A549 treated with AZD9567 at 1 μM for 4 hours (cell line): Measurements from ENCODE around the gene PMVK. TPM values are rescaled to one million over a fixed set of nuclear protein-coding genes. Genes with fewer than 3 reads are reported as not detected.

ENCODE experiments used
- total RNA-seq: library from RNA; stranded (reverse); fragments of 200-300 nt; extraction: Qiagen RNA extraction; gene quantifications from 5 replicates; pipeline ENCODE4 v1.2.3, GENCODE V29; 2022; ENCODE audit not compliant: insufficient read depth

Gene PMVK
- 33.5 to 46.0 TPM (median 43.0 TPM) in 5 replicates for total RNA-seq

GRCh38 chr1:154936555-154937084 lies at the start of gene PMVK:
Gene PMVK, minus strand, starts transcription at chr1:154936719. Its CDS starts 34 bp downstream, at chr1:154936685.

GRCh38 chr1:154982897-154983648 lies 46.6 kb upstream of the PMVK start, which contains the start of gene FLAD1:
Gene FLAD1, plus strand, starts transcription at chr1:154983344. Its CDS starts 351 bp downstream, at chr1:154983695.

GRCh38 chr1:154974102-154974807 lies 37.7 kb upstream of the PMVK start, which contains the start of gene CKS1B:
Gene CKS1B, plus strand, starts transcription at chr1:154974681. Its CDS starts 65 bp downstream, at chr1:154974746.

GRCh38 chr1:154970631-154971340 lies 34.3 kb upstream of the PMVK start, which contains the start of gene SHC1:
Gene SHC1, minus strand, starts transcription at chr1:154970747. Its CDS starts 221 bp downstream, at chr1:154970526.

GRCh38 chr1:154961207-154962155 lies 25.0 kb upstream of the PMVK start, which contains the start of gene PYGO2:
Gene PYGO2, minus strand, starts transcription at chr1:154961782. Its CDS starts 206 bp downstream, at chr1:154961576.

GRCh38 chr1:154955718-154956543 lies 19.4 kb upstream of the PMVK start, which contains the start of gene PBXIP1:
Gene PBXIP1, minus strand, starts transcription at chr1:154956099. Its CDS starts 2,378 bp downstream, at chr1:154953721.

Other genes starting within 250 kb of the PMVK start
- 0.01 to 0.05 TPM (median 0.03 TPM) in 4 of 5 replicates, not detected in the other for gene KCNN3, start 66.4 kb downstream of the PMVK start, total RNA-seq
- gene PBXIP1, start 19.4 kb upstream of the PMVK start, total RNA-seq = 8.0 to 15.6 TPM (median 13.9 TPM) in 5 replicates
- gene PYGO2, start 25.1 kb upstream of the PMVK start, total RNA-seq = 23.8 to 25.3 TPM (median 24.4 TPM) in 5 replicates
- gene SHC1, start 34.0 kb upstream of the PMVK start, total RNA-seq = 163 to 228 TPM (median 221 TPM) in 5 replicates
- 350 to 384 TPM (median 355 TPM) in 5 replicates for gene CKS1B, start 38.0 kb upstream of the PMVK start, total RNA-seq
- 34.0 to 47.4 TPM (median 47.2 TPM) in 5 replicates for gene FLAD1, start 46.6 kb upstream of the PMVK start, total RNA-seq
- gene LENEP, start 56.9 kb upstream of the PMVK start, total RNA-seq = not detected in 5 replicates
- 30.4 to 41.5 TPM (median 37.4 TPM) in 5 replicates for gene ZBTB7B, start 66.1 kb upstream of the PMVK start, total RNA-seq
- gene DCST2, start 97.1 kb upstream of the PMVK start, total RNA-seq = 0.38 to 0.88 TPM (median 0.56 TPM) in 4 of 5 replicates, not detected in the other
- not detected in 5 replicates for gene DCST1, start 97.1 kb upstream of the PMVK start, total RNA-seq
- 55.7 to 115 TPM (median 104 TPM) in 5 replicates for gene ADAM15, start 114.6 kb upstream of the PMVK start, total RNA-seq
- gene EFNA4, start 127.0 kb upstream of the PMVK start, total RNA-seq = 11.3 to 14.4 TPM (median 13.2 TPM) in 5 replicates
- 7.0 to 11.0 TPM (median 7.7 TPM) in 5 replicates for gene EFNA3, start 142.1 kb upstream of the PMVK start, total RNA-seq
- gene EFNA1, start 191.2 kb upstream of the PMVK start, total RNA-seq = 23.7 to 35.1 TPM (median 30.9 TPM) in 5 replicates
- 32.9 to 44.7 TPM (median 35.7 TPM) in 5 replicates for gene SLC50A1, start 199.1 kb upstream of the PMVK start, total RNA-seq
- gene DPM3, start 203.8 kb upstream of the PMVK start, total RNA-seq = 71.3 to 102 TPM (median 100 TPM) in 5 replicates
- 226 to 261 TPM (median 239 TPM) in 5 replicates for gene KRTCAP2, start 236.6 kb upstream of the PMVK start, total RNA-seq
- gene TRIM46, start 237.1 kb upstream of the PMVK start, total RNA-seq = 1.6 to 2.4 TPM (median 2.0 TPM) in 4 of 5 replicates, not detected in the other